GM18519 (cell line): ENCODE measurements around the gene HOMER3.
A peak's percentile ranks its signal among the peaks of the same experiment; 100 is the strongest.
"Not testable (repeated sequence)": the region's sequence is repeated elsewhere in the genome, so short reads cannot be mapped to it uniquely, and the experiment has no call there.

ENCODE experiments used
- ATAC-seq: cut with Tn5 transposase; IDR thresholded peaks from one replicate; pipeline ENCODE4 v1.9.1; 2021; ENCODE audit warnings: mild to moderate bottlenecking, moderate library complexity; ENCODE audit not compliant: unreplicated experiment, low FRiP score

Gene HOMER3

GRCh38 chr19:18928018-18928805, 12.8 kb downstream of the HOMER3 start:
- no peak for ATAC-seq

- ATAC-seq, result no peak
Measured at GRCh38 chr19:18924684-18925213, 16.3 kb downstream of the HOMER3 start.

GRCh38 chr19:18922228-18922985, 18.6 kb downstream of the HOMER3 start:
- no peak for ATAC-seq

- no peak for ATAC-seq
Measured at GRCh38 chr19:18921593-18921992, 19.4 kb downstream of the HOMER3 start.

- ATAC-seq, result no peak
Measured at GRCh38 chr19:18920400-18920799, 20.6 kb downstream of the HOMER3 start.

GRCh38 chr19:18919900-18920214, 21.2 kb downstream of the HOMER3 start:
- ATAC-seq, result no peak

- peak; percentile 88 for ATAC-seq
Measured at GRCh38 chr19:18919086-18919899, 21.7 kb downstream of the HOMER3 start, which contains the start of the genes COPE and DDX49. Gene COPE (minus strand): TSS chr19:18919387. CDS start chr19:18919348, 39 bp downstream. Gene DDX49 (plus strand): TSS chr19:18919715. CDS start chr19:18919742, 27 bp downstream.

- not testable (repeated sequence) for ATAC-seq
Measured at GRCh38 chr19:18917593-18917992, 23.4 kb downstream of the HOMER3 start.

GRCh38 chr19:18915639-18916038, 25.4 kb downstream of the HOMER3 start:
- ATAC-seq, result no peak

GRCh38 chr19:18913466-18913865, 27.6 kb downstream of the HOMER3 start:
- ATAC-seq, result no peak

GRCh38 chr19:18912933-18913332, 28.1 kb downstream of the HOMER3 start:
- no peak for ATAC-seq

- no peak for ATAC-seq
Measured at GRCh38 chr19:18910801-18911436, 30.1 kb downstream of the HOMER3 start.

GRCh38 chr19:18910010-18910409, 31.0 kb downstream of the HOMER3 start:
- no peak for ATAC-seq

- no peak for ATAC-seq
Measured at GRCh38 chr19:18908917-18909619, 31.9 kb downstream of the HOMER3 start.

- ATAC-seq, result no peak
Measured at GRCh38 chr19:18906605-18907519, 34.2 kb downstream of the HOMER3 start.

- no peak for ATAC-seq
Measured at GRCh38 chr19:18905513-18906236, 35.3 kb downstream of the HOMER3 start.

- no peak for ATAC-seq
Measured at GRCh38 chr19:18905058-18905456, 36.0 kb downstream of the HOMER3 start.
